SKM-1 treated with dmso at 0.1 percent for 144 hours (cell line): Measurements from ENCODE around the gene ASGR1.
"Not testable (repeated sequence)": the region's sequence is repeated elsewhere in the genome, so short reads cannot be mapped to it uniquely, and the experiment has no call there.

ENCODE experiments used
- DNase-seq: peaks from one replicate; lab custom pipeline; 2025; ENCODE audit not compliant: unreplicated experiment; lab: John Stamatoyannopoulos, UW

The ASGR1 gene

DNA sequence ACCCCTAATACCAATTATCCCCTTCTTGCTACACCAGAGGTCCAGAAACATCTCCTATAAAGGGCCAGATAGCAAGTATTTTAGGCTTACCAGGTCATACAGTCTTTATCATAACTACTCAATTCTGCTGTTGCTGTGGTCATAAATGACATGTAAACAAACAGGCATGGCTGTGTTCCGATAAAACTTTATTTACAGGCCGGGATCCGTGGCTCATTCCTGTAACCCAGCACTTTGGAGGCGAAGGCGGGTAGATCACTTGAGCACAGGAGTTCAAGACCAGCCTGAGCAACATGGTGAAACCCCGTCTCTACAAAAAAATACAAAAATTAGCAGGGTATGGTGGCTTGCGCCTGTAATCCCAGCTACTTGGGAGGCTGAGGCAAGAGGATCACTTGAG, 12.3 kb downstream of the ASGR1 start:
- no peak for DNase-seq

DNA sequence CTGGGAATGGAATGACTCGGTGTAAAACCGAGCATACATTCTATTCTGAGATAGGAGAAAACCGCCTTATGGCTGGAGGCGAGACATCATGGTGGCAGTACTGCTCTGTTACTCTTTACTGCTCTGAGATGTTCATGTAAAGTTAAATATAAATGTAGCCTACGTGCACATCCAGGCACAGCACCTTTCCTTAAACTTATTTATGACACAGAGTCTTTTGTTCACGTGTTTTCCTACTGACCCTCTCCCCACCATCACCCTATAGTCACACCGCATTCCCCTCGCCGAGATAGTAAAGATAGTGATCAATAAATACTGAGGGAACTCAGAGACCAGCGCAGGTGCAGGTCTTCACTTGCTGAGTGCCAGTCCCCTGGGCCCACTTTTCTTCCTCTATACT, 19.6 kb downstream of the ASGR1 start:
- not testable (repeated sequence) for DNase-seq

DNA sequence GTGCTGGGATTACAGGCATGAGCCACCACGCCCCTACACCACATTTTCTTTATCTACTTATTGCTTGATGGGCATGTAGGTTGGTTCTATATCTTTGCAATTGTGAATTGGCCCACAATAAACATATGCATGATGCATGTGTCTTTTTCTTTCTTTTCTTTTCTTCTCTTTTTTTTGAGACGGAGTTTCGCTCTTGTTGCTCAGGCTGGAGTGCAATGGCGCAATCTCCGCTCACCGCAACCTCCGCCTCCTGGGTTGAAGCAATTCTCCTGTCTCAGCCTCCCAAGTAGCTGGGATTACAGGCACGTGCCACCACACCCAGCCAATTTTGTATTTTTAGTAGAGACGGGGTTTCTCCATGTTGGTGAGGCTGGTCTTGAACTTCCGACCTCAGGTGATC, 20.7 kb downstream of the ASGR1 start:
- DNase-seq: not testable (repeated sequence)

DNA sequence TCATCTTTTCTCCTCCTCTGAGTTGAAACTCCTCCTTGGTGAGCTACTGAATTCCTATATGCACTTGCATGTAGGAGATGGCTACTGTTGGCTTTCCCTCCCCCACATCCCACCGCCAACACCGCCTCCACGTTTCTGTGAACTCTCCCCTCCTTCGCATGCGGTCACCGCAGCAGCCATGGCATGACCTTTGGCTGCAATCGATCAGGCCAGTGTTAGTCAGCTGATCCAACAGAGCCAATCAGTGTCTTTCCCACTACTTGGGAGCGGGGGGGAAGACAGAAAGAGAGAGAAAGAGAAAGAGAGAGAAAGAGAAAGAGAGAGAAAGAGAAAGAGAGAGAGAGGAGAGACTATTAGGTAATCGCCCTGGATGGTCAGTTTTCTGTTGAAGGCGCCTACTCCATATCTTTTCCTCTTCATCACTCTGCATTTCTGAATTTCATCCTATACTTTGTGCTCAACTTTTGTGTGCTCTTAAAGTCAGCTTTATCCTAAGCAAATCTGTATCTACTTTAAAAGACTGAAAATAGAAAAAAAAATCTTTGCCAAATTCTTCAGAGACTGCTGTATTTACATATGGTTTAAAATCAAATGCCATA, 22.7 kb downstream of the ASGR1 start:
- no peak for DNase-seq

DNA sequence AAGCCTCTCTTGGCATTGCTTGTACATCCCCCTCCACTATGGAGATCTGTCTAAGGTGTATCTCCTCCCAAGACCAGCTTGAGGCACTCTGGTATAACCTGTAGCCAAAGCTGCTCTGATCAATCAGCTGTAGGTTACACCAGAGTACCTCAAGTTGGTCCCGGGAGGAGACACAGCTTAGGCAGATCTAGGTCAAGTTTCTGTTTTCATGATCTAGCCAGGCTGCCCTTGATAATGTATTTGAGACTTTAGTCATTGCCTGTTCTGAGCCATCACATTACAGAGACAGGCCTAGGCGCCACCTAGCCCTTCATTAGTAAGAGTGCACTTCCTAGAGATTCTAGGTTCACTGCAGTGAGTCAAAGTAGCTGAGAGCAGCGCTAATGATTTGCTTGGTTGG, 31.4 kb downstream of the ASGR1 start:
- DNase-seq: no peak

DNA sequence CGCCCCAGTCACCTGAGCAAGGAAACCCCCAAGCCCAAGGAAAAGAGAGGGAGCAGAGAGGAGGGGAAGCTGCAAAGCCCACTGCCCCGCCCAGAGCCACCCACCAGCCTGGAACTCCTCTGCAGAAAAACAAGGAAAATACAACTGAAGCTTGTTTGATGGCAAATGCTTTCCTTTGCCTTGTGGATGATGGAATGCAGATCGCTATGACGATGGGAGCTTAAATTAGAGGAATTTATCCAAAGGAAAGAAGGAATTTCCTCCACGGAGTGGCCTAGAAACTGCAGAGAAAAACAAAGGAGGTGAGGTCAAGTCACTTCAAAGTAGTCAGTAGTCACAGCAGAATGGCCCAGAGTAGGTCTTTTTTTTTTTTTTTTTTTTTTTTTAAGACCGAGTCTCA, 33.1 kb downstream of the ASGR1 start:
- no peak for DNase-seq

DNA sequence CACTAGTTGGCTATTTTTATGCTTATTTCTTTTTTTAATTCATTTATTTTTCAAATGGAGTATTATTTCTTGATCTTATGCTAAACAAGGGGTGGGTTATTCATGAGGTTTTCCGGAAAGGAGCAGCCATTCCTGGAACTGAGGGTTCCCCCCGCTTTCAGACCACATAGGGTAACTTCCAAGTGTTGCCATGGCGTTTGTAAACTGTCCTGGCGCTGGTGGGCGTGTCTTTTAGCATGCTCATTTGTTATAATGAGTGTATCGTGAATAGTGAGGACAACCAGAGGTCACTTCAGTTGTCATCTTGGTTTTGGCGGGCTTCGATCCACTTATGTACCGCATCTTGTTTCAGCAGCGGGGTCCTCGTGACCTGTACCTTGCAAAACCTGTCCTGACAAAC, 35.0 kb downstream of the ASGR1 start:
- no peak for DNase-seq

DNA sequence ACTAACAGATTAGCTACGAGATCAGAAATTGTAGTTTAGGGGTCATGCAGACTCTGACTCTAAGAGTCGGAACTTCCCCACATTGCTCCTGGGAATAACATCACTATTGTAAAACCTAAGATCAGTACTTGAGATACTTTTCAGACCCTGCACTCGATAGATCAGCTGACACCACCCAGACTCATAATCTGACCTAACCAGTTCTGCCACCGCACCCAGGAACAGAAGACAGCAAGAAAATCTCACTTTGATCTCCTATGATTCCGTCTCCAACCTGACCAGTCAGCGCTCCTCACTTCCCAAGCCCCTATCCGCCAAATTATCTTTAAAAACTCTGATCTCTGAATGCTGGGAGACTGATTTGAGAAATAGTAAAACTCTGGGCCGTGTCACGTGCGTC, 37.3 kb downstream of the ASGR1 start:
- DNase-seq: no peak

DNA sequence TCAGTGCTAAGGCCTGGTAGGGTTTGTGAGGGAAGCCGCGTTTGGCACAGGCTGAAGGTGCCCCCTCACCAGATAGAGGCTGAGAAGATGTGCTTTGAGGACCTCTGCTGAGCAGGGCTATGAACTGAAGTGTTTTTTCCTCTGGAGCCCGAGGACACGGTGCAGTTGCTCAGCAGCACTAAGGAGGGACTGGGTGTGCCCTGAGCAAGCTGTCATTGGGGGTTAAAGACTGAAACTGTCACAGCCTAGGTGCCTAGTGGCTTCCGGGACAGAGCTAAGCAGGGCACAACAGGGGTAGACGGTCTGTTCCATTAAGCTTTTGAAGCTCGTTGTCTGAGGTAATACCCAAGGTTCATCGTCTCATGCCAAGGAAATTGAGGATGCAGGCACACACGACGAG, 39.8 kb downstream of the ASGR1 start:
- DNase-seq: no peak

DNA sequence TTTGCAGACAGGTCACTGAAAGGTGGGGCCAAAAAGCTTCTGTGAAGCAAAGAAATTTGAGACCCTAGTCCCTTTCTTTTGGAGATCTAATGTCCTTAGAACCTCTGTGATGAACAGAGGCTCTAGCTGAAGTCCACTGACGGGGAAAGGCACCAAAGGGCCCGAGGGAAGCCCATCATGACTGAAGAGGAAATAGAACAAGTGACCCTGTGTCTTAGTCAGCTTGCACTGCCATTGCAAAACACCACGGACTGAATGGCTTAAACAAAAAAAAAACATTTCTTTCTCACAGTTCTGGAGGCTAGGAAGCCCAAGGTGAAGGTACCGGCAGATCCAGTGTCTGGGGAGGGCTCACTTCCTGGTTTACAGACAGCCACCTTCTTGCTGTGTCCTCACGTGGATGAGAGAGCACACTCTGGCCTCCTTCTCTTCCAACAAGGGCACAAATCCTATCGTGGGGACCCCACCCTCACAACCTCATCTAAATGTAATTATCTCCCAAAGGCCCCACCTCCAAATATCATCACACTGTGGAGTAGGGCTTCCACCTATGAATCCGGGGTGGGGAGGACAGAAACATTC, 40.3 kb downstream of the ASGR1 start:
- DNase-seq: no peak

DNA sequence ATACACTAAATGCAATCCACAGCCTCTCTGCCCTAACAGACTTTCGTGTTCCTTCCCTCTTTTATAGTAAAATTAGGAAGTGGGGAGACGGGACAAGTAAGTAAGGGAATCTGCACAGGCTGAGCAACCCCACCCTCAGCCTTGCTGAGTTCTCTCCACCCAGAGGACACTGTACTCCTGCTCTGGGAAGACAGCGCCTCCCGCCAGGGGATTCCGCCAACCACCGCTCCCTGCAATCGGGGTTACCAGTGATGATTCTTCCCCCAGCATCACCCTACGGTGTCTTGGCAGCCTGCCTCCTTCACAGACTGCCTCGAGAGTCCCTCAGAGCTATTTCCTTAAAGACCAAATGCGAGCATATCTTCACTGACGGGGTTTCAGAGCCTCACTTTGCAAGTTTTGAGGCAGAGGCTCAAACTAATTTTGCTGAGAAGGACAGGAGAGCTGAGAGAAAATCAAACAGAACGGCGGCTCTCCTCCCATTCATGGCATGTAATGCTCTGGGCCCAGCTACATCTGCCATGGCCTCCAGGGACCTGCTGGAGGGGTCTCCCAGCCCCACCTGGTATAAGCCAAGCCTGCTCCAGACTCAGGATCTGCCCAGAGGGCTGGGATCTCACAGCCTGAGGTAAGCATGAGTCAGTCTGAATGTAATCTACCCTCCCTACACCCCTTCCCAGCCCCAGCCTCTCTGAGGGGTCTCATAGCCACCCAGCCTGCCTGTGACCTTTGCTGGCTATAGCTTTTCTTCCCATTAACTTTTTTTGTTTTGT, 41.8 kb downstream of the ASGR1 start:
- no peak for DNase-seq

DNA sequence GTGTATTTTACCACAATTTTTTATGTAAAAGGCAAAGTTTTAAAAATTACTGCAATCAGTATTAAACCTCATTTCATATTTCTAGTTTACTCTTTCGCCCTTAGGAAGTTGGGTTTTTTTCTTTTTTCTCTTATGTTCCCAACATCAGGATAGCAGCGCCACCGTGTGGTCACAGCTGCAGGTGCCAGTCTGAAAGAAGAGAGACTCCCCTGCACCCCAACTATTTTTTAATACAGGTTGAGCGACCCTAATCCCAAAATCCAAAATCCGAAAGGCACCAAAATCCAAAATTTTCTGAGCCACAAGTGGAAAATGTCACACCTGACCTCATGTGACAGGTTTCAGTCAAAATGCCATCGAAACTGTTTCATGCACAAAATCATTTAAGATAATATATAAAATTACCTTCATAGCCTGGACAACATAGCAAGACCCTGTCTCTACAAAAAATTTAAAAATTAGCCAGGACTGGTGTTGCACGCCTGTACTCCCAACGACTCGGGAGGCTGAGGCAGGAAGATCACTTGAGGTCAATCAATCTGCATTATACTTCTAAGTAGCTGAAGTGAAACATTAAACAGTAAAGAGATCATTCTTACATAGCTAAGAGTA, 42.8 kb downstream of the ASGR1 start:
- DNase-seq: peak; percentile 29

DNA sequence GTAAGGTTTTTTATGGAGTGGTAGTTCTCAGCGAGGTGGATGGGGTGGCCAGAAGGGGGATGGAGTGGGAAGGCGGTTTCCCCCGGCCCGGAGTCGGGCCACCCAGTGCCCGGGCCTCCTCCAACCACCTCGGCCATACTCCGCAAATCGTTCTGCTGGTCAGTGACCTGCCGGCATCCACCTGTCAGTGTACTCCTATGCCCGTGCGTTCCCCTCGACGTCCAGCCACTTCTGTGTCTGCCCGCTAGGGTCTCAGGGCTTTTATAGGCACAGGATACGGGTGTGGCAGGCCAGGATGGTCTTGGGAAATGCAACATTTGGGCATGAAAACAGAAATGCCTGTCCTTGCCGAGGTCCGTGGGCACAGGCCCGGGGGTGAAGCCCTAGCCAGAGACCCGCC, 45.3 kb downstream of the ASGR1 start:
- DNase-seq: no peak

DNA sequence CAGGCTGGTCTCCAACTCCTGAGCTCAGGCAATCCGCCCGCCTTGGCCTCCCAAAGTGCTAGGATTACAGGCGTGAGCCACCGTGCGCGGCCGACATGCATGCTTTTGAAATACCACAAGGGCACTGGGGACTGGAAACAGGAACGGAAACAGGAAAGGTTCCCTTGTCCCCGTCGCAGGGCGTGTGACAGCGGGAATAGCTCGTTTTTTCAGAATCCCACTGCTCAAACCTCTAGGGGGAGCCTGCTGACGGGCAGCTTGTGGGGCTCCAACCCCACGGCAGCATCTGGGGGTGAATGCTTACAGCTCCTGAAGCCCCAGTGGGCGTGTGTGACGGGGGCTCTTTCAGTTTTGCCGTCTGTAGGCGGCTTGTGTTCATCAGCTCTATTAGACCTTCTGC, 45.7 kb downstream of the ASGR1 start:
- DNase-seq: no peak

DNA sequence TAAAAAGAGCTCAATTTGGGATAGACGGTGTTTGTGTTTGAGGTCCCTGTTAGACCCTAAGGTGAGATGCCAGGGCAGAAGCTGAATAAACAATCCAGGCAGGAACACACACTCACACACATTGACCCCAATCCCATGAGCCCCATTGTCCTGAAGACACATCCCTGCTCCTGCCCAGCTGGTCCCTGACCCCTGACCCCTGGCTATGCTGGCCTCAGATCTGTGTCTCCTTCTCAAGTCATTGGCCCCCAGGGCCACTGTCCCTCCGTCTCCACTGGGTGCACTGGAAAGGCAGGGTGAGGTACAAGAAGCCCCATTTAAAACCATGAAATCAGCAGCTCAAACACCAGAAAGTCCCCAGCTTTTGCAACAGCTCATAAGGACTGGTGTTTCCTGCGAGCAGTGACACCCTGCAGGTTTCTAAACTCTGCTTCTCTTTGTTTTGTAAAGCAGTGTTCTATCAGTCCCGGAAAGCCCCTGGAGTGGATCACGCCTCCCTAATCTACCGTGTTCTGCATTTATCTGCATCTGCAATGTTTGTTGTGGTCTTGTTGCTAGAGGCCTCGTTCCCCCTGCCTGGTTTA, 46.6 kb downstream of the ASGR1 start:
- DNase-seq: peak; percentile 32

DNA sequence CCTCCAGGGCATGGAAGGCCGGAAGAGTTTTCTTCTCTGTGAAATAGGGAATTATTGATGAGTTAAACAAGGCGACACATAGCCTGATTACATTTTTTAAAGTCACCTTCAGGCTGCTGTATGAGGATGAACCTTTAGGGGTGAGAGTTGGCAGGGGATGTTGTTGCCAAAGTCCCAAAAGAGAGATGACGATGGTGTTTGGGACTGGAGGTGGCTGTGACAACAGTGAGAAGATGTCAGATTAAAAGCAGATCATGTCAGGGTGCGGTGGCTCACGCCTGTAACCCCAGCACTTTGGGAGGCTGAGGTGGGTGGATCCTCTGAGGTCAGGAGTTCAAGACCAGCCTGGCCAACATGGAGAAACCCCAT, 47.8 kb downstream of the ASGR1 start:
- DNase-seq: no peak

DNA sequence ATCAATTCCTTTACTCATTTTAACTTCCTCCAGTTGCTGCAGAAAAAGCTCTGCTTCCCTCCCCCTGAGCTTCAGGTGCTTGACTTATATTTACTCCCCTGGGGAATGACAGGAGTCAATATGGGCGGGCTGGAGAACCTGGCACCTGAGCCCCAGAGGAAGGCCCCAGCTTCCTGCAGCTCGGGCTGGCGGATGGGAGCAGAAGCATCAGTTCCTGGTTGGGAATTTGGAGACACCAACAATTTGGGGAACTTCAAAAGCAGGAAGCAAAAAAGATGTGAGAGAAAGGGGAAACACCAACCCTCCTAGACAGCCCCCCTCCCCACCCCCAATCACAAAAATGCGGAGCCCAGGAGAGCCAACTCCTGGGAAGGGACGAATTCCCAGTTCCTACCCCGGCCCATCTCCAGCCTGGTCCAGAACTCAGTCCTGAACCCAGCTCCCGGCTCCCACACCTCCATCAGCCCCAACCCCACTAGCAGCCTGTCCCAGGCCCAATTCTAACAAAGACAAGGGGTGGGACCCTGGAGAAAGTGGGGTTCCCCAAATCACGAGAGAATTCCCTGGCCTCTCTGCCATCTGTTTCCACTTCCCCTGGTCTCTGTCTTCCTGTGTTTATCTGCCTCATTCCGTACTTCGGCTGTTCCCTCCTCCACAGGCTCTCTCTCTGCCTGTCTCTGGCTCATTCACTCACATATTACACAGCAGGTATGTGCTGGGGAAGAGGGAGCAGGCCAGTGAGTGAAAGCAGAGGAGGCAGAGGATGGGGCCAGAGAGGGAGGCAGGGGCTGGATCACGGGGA, 48.3 kb downstream of the ASGR1 start:
- no peak for DNase-seq

DNA sequence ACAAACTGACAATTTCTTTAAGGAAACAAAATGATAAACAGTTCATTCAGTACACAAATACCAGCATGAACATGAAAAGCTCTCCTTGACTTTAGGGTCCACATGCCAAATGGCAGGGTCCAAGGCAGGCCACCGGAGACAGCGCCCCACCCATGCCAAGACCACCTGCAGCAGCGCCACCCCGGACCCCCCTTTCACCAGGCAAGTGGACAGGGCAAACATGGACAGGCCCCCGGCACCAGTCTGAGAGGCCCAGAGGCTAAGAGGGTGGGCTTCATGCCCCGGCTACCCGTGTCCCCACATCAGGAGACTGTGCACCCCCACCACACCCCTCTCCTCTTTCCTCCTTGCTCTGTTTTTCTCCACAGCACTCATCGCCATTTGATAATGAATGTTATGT, 49.9 kb downstream of the ASGR1 start:
- no peak for DNase-seq

DNA sequence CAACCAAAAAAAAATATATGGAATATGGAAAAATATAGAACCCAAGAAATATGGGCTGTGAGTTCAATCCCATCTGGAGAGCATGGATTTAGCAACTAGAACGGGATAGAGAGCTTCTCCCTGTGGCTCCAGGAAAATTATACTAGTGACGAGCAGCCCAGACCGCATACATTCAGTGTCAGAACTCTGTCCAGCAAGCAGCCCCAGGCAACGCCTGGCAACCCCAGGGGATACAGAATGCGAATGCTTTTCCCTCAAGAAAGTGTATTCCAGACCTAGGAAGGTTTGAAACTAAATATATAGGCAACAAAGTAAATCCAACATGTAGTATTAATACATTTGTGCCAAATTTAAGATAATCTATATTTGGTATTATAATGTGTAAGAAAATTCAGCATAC, 51.0 kb downstream of the ASGR1 start:
- DNase-seq: no peak

DNA sequence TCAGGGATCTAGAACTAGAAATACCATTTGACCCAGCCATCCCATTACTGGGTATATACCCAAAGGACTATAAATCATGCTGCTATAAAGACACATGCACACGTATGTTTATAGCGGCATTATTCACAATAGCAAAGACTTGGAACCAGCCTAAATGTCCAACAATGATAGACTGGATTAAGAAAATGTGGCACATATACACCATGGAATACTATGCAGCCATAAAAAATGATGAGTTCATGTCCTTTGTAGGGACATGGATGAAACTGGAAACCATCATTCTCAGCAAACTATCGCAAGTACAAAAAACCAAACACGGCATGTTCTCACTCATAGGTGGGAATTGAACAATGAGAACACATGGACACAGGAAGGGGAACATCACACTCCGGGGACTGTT, 51.7 kb downstream of the ASGR1 start:
- DNase-seq: not testable (repeated sequence)

DNA sequence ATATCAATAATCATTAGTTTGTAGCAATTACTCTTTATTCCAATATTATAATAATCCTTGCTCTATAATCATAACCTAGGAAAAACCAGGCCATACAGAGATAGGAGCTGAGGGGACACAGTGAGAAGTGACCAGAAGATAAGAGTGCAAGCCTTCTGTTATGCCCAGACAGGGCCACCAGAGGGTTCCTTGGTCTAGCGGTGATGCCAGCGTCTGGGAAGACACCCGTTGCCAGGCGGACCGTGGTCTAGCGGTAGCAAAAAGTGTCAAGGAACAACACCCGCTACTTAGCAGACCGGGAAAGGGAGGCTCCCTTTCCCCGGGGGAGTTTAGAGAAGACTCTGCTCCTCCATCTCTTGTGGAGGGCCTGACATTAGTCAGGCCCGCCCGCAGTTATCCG, 52.8 kb downstream of the ASGR1 start:
- not testable (repeated sequence) for DNase-seq
